AG04450 (cell line): ENCODE results near the gene DHCR7. TPM values are rescaled to one million over a fixed set of nuclear protein-coding genes. Genes with fewer than 3 reads are reported as not detected.

Experiments
- CTCF ChIA-PET: fragments of 300-600, 350-600 bp; formaldehyde crosslinking; extraction: SDS; loops from one replicate; lab custom pipeline; 2022; ENCODE audit warnings: antibody characterized with exemption, inconsistent platforms; lab: Charles Lee
- POLR2A ChIA-PET: fragments of 350-600 bp; formaldehyde crosslinking; extraction: SDS; loops from one replicate; lab custom pipeline; 2021; ENCODE audit warnings: antibody characterized with exemption, inconsistent platforms; lab: Yijun Ruan, JAX
- DNase-seq: peaks from one replicate; pipeline ENCODE4 v3.0.0-alpha.2; 2011; ENCODE audit warnings: low read depth, low spot score
- H3K27ac ChIP-seq: one replicate; pipeline ENCODE4 v1.5.1; 2012; ENCODE audit warnings: low read depth, low read length, control low read depth
- H3K27me3 ChIP-seq: one replicate; pipeline ENCODE4 v1.6.0; 2012; ENCODE audit warnings: low read length; ENCODE audit not compliant: control insufficient read depth, insufficient read depth
- H3K4me3 ChIP-seq: 2 replicates; pipeline ENCODE4 v1.5.1; 2011; ENCODE audit warnings: mild to moderate bottlenecking, low read depth, low read length, control low read depth
- H3K9me3 ChIP-seq: 2 replicates; pipeline ENCODE4 v1.5.1; 2012; ENCODE audit warnings: low read length; ENCODE audit not compliant: control insufficient read depth, insufficient read depth
- polyA plus RNA-seq: library from polyadenylated mRNA; depleted of rRNA; stranded (reverse); fragments of >200 nt; gene quantifications from 2 replicates; pipeline ENCODE4 v1.2.3, GENCODE V29; 2011
- TF ChIP-seq, protein P1 (sequence below): IDR thresholded peaks from 2 replicates; pipeline ENCODE4 v1.5.1; 2011; ENCODE audit warnings: low read depth, low read length, control low read depth, inconsistent platforms

The DHCR7 gene
- polyA plus RNA-seq, 1 experiment = 40.2 TPM

GRCh38 chr11:71440021-71440755, 8.0 kb downstream of the DHCR7 start:
- Histone ChIP-seq H3K9me3 (no peaks in the 10 kb centered on the region; the same call in 1 of the 2 replicates), H3K4me3 (no peak overlapping the region), H3K27me3 (no peaks in the 10 kb centered on the region), H3K27ac (no peak overlapping the region)
- CTCF ChIA-PET = no interaction called here
- no peak for DNase-seq
- TF ChIP-seq, protein P1, sequence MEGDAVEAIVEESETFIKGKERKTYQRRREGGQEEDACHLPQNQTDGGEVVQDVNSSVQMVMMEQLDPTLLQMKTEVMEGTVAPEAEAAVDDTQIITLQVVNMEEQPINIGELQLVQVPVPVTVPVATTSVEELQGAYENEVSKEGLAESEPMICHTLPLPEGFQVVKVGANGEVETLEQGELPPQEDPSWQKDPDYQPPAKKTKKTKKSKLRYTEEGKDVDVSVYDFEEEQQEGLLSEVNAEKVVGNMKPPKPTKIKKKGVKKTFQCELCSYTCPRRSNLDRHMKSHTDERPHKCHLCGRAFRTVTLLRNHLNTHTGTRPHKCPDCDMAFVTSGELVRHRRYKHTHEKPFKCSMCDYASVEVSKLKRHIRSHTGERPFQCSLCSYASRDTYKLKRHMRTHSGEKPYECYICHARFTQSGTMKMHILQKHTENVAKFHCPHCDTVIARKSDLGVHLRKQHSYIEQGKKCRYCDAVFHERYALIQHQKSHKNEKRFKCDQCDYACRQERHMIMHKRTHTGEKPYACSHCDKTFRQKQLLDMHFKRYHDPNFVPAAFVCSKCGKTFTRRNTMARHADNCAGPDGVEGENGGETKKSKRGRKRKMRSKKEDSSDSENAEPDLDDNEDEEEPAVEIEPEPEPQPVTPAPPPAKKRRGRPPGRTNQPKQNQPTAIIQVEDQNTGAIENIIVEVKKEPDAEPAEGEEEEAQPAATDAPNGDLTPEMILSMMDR = no peak
- POLR2A ChIA-PET = no interaction called here

GRCh38 chr11:71438650-71439049, 9.5 kb downstream of the DHCR7 start:
- Histone ChIP-seq H3K9me3 (no peaks in the 10 kb centered on the region; the same call in 1 of the 2 replicates), H3K4me3 (no peak overlapping the region), H3K27me3 (no peaks in the 10 kb centered on the region), H3K27ac (no peak overlapping the region)
- TF ChIP-seq, protein P1 = no peak
- CTCF ChIA-PET = no interaction called here
- POLR2A ChIA-PET = no interaction called here
- no peak for DNase-seq

DNA sequence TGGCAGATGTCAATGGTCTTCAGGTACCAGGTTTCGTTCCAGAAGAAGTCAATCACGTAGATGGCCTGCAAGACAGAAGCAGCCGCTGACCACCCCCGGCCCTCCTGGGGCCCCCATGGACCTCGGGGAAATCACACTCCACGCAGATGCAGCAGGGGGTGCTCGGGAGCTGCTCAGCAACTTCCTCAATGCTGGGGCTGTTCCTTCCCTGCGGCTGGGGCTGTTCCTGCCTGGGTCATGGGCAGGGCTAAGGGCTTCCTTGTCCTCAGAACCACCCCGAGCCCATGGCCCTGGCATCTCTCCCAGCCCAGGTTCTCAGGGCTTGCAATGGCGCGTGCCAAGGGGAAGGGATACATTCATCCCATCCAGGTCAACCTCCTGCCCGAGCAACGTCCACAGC, 10.3 kb downstream of the DHCR7 start:
- no peak for DNase-seq
- Histone ChIP-seq H3K27ac (no peak overlapping the region), H3K27me3 (no peaks in the 10 kb centered on the region), H3K9me3 (no peaks in the 10 kb centered on the region; the same call in 1 of the 2 replicates), H3K4me3 (no peak overlapping the region)
- CTCF ChIA-PET = no interaction called here
- POLR2A ChIA-PET = no interaction called here
- TF ChIP-seq, protein P1 = no peak

- DNase-seq = no peak
- POLR2A ChIA-PET = no interaction called here
- Histone ChIP-seq H3K27me3 (no peaks in the 10 kb centered on the region), H3K9me3 (no peaks in the 10 kb centered on the region; the same call in 1 of the 2 replicates), H3K27ac (no peak overlapping the region), H3K4me3 (no peak overlapping the region)
- TF ChIP-seq, protein P1 = no peak
- CTCF ChIA-PET = no interaction called here
These were observed 10.8 kb downstream of the DHCR7 start for GRCh38 chr11:71437399-71437798.

DNA sequence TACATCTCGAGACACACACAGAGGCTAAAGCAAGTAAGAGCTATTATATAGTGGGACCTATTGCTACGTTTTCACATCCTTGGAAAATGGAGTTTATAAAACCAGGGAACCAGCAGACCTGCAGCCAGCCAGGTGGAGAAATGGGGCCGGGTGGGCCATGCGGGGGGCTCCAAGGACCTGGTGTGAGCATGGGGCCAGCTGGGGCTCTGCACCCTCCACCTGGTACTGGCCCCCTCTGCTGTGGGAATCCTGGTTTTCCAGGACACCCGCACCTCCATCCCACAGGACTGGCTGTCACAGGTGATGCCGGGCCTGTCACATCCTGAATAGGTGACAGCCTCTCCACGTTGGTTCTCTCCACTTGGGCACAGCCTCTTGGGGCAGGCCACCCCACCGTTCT, 11.3 kb downstream of the DHCR7 start:
- ChIA-PET POLR2A (no interaction called here), CTCF (no interaction called here)

More for the DNA sequence above, 11.3 kb downstream of the DHCR7 start:
- Histone ChIP-seq H3K4me3 (no peak overlapping the region), H3K27ac (no peak overlapping the region), H3K9me3 (no peaks in the 10 kb centered on the region; the same call in 1 of the 2 replicates), H3K27me3 (no peaks in the 10 kb centered on the region)
- DNase-seq = no peak
- TF ChIP-seq, protein P1 = no peak
